ENCODE results near the gene TMCC1. TPM values are rescaled to one million over a fixed set of nuclear protein-coding genes. Genes with fewer than 3 reads are reported as not detected.

TMCC1 gene
- 13.6 and 14.1 TPM in 2 replicates for total RNA-seq

GRCh38 chr3:129893581-129894070 is at the start of gene TMCC1:
TMCC1 (minus strand) TSS chr3:129893711.

GRCh38 chr3:129606636-129607390 is 286.7 kb downstream of the TMCC1 start, which contains the start of gene PLXND1:
PLXND1 (minus strand) TSS chr3:129606676; CDS start chr3:129606639, 37 bp downstream.

Small RNA genes within 50 kb of the gene (small RNA-seq; reads per million reads assigned to genes)
- gene RF00026 (not detected), gene RNY3P13 (not detected)

Other genes starting within 250 kb of the TMCC1 start
- not detected in 2 replicates for gene TRH, start 81.0 kb upstream of the TMCC1 start, total RNA-seq
- gene ALG1L2, start 188.1 kb upstream of the TMCC1 start, total RNA-seq, result 0.37 and 0.39 TPM in 2 replicates

Data from subcutaneous preadipocyte (primary cell).